GM12878 (cell line): ENCODE measurements around the gene HMG20B. TPM values are rescaled to one million over a fixed set of nuclear protein-coding genes. Genes with fewer than 3 reads are reported as not detected.
A peak's percentile ranks its signal among the peaks of the same experiment; 100 is the strongest.

Source experiments
- ATAC-seq: fragments of 200-7000 bp; cut with Tn5 transposase; 3 replicates; pipeline ENCODE4 v1.9.1; 2020; ENCODE audit warnings: mild to moderate bottlenecking, moderate library complexity
- BruUV-seq: library from RNA; stranded (reverse); fragments of 400-500 nt; replicated peaks from 2 replicates; lab custom pipeline; 2021; lab: Mats Ljungman, UMichigan
- CTCF ChIA-PET: fragments of 300-600 bp; sonication (Branson Sonifier 250); formaldehyde crosslinking; extraction: SDS; loops from one replicate; lab custom pipeline; 2021; ENCODE audit warnings: inconsistent platforms; lab: Yijun Ruan, JAX
- POLR2A ChIA-PET: fragments of 350-600 bp; formaldehyde crosslinking; extraction: SDS; loops from one replicate; lab custom pipeline; 2021; ENCODE audit warnings: inconsistent platforms; lab: Charles Lee
- RAD21 ChIA-PET: fragments of 300-600 bp; sonication (Branson Sonifier 250); formaldehyde crosslinking; loops from one replicate; lab custom pipeline; 2023; ENCODE audit warnings: antibody characterized with exemption; ENCODE audit not compliant: unreplicated experiment; lab: Charles Lee
- SMC1A ChIA-PET: fragments of 300-600 bp; sonication (Branson Sonifier 250); formaldehyde crosslinking; loops from one replicate; lab custom pipeline; 2023; ENCODE audit not compliant: unreplicated experiment, uncharacterized antibody; lab: Charles Lee
- DNase-seq: peaks from one replicate; pipeline ENCODE4 v3.0.0-alpha.2; 2011; ENCODE audit warnings: low read depth, low spot score
- FAIRE-seq: peaks from 3 replicates; lab custom pipeline; 2011; peaks lifted over from hg19 to GRCh38; lab: Jason Lieb, UNC
- H2AFZ ChIP-seq: 2 replicates; pipeline ENCODE4 v1.6.0; 2011; ENCODE audit warnings: low read depth, low read length, control low read depth; ENCODE audit not compliant: control insufficient read depth
- H3K27ac ChIP-seq: 2 replicates; pipeline ENCODE4 v1.5.1; 2011; ENCODE audit warnings: control low read depth; ENCODE audit not compliant: control insufficient read depth, insufficient read depth
- H3K27me3 ChIP-seq, 2 experiments: replicated peaks in 1 of 2; 2 replicates each; pipeline versions ENCODE4 v1.6.0 to v1.6.1; 2011; ENCODE audit warnings: low read length in 1 of 2; ENCODE audit not compliant: control insufficient read depth in 2 of 2, insufficient read depth in 2 of 2
- H3K36me3 ChIP-seq, 2 experiments: 2 replicates each; pipeline ENCODE4 v1.5.1; 2011; ENCODE audit warnings: low read length in 1 of 2; ENCODE audit not compliant: control insufficient read depth in 2 of 2, insufficient read depth in 2 of 2
- H3K4me1 ChIP-seq: 2 replicates; pipeline ENCODE4 v1.6.1; 2011; ENCODE audit warnings: mild to moderate bottlenecking, low read length, moderate library complexity, mixed read lengths; ENCODE audit not compliant: control insufficient read depth, insufficient read depth
- H3K4me2 ChIP-seq: 2 replicates; pipeline ENCODE4 v1.6.0; 2011; ENCODE audit warnings: control low read depth; ENCODE audit not compliant: control insufficient read depth, insufficient read depth
- H3K4me3 ChIP-seq: fragments of 200-600 bp; sonication (generic); 2 replicates; pipeline ENCODE4 v1.5.1; 2016
- H3K79me2 ChIP-seq: 2 replicates; pipeline ENCODE4 v1.6.0; 2011; ENCODE audit warnings: low read length; ENCODE audit not compliant: control insufficient read depth, insufficient read depth
- H3K9ac ChIP-seq: 2 replicates; pipeline ENCODE4 v1.8.0; 2011; ENCODE audit warnings: low read length, control low read depth, mixed read lengths; ENCODE audit not compliant: control insufficient read depth, insufficient read depth
- H3K9me3 ChIP-seq: replicated peaks from 3 replicates; pipeline ENCODE4 v1.5.1; 2011; ENCODE audit warnings: mild to moderate bottlenecking, low read length; ENCODE audit not compliant: control insufficient read depth, insufficient read depth
- H4K20me1 ChIP-seq: 2 replicates; pipeline ENCODE4 v1.6.0; 2011; ENCODE audit not compliant: control insufficient read depth, insufficient read depth
- CREB1 ChIP-seq: IDR thresholded peaks from 2 replicates; pipeline ENCODE4 v1.6.1; 2012; ENCODE audit warnings: low read depth, mild to moderate bottlenecking, inconsistent platforms
- HDAC6 ChIP-seq: fragments of 200-600 bp; sonication (generic); IDR thresholded peaks from one replicate; pipeline ENCODE4 v1.8.0; 2017; ENCODE audit warnings: antibody characterized with exemption; ENCODE audit not compliant: unreplicated experiment
- POLR2A ChIP-seq: IDR thresholded peaks from 2 replicates; pipeline ENCODE4 v1.6.1; 2011; ENCODE audit warnings: low read depth, mild to moderate bottlenecking, low read length
- POLR2AphosphoS5 ChIP-seq: IDR thresholded peaks from 2 replicates; pipeline ENCODE4 v1.6.1; 2011; ENCODE audit warnings: mild to moderate bottlenecking, low read length, inconsistent platforms
- RAD21 ChIP-seq: IDR thresholded peaks from 2 replicates; pipeline ENCODE4 v1.6.1; 2011; ENCODE audit warnings: mild to moderate bottlenecking, low read depth, low read length, moderate library complexity; ENCODE audit not compliant: insufficient read depth
- SREBF1 ChIP-seq: IDR thresholded peaks from 2 replicates; pipeline ENCODE4 v1.6.1; 2012; ENCODE audit warnings: mild to moderate bottlenecking, low read length
- STAT1 ChIP-seq: fragments of 450-650 bp; conservative IDR thresholded peaks from 2 replicates; pipeline ENCODE4 v1.6.1; 2014; ENCODE audit warnings: antibody characterized with exemption, mild to moderate bottlenecking
- WGBS: methylation state at CpG from one replicate; pipeline ENCODE4 v1.1.6; 2016; ENCODE audit warnings: low lambda C conversion rate; ENCODE audit not compliant: insufficient replicate concordance, insufficient coverage; ENCODE audit errors: missing lambda C conversion rate; 5-methylcytosine and 5-hydroxymethylcytosine counted together
- in situ Hi-C: fragments of 300-500 bp; cut with MboI; formaldehyde crosslinking; loops from 9 replicates; pipeline ENCODE4 v1.14.3; 2018; ENCODE audit warnings: mixed read lengths
- intact Hi-C: fragments of 100-400 bp; cut with micrococcal nuclease; formaldehyde crosslinking; loops from one replicate; pipeline ENCODE4 v1.14.2; 2022; ENCODE audit not compliant: unreplicated experiment
- polyA plus RNA-seq, 11 experiments: library from polyadenylated mRNA; depleted of rRNA in 4 of 11; unstranded in 6 of 11; stranded (reverse) in 5 of 11; fragments of >200 nt; fragmentation: Nextera tagmentation in 4 of 11; fragmentation: Illumina TruSeq in 1 of 11; extraction: Ambion mirVana in 4 of 11; extraction: Trizol in 1 of 11; gene quantifications; 1 replicate in 1 of 11; 2 replicates in 10 of 11; pipeline versions ENCODE4 v1.2.1 to v1.2.3, GENCODE V29; 2011 to 2016; ENCODE audit warnings: inconsistent platforms in 2 of 11, missing spikeins in 2 of 11, low read depth in 1 of 11
- total RNA-seq, 4 experiments: library from RNA; depleted of rRNA in 3 of 4; stranded (reverse); fragments of >200 nt in 3 of 4; fragmentation: Illumina TruSeq in 1 of 4; extraction: Trizol in 1 of 4; gene quantifications; 2 replicates each; pipeline versions ENCODE4 v1.2.1 to v1.2.3, GENCODE V29; 2013 to 2021
- TF ChIP-seq, protein P1 (sequence below): IDR thresholded peaks from 2 replicates; pipeline ENCODE4 v1.6.1; 2011; ENCODE audit warnings: borderline replicate concordance, low read depth, mild to moderate bottlenecking, moderate library complexity, low read length; ENCODE audit not compliant: insufficient read depth, poor library complexity, severe bottlenecking

Gene HMG20B
- total and polyA plus RNA-seq, 10 of the 15 experiments (the other 5 are each of a cell fraction or from before 2014, with no cell fraction given), result 0.37 to 92.7 (median 47.0) TPM

DNA sequence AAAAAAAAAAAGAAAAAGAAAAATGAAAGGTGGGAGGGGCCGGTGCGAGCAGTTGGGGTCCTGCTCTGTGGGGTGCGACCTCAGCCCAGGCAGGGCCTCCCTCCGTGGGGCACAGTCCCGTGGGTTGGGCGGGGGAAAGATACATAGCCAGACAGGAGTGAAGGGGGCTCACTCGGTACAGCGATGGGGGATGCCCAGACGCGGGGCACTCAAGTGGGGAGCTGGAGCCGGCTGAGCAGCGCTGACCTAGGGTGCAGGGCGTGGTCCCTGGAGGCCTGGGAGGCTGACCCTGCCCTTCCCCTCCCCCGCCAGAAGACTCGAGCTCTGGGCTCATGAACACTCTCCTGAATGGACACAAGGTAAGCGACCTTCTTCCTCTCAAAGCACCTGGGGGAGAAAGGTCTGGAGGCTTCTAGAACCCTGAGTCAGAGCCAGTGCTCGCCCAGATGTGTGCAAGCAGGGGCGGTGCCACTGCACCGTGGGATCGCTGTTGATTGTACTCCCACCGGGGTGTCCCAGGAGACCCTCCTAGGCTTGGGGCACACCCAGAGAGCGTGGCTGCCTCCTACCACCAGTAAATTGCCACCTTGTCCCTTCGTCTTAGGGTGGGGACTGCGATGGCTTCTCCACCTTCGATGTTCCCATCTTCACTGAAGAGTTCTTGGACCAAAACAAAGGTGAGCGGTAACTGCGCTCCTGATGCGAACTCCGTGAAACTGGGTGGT, 3.4 kb downstream of the HMG20B start:
- in situ Hi-C loops, result no loop called here
- intact Hi-C loops, result no loop called here
- ATAC-seq (no peak), DNase-seq (no peak), FAIRE-seq (no peak)
- H3K79me2 ChIP-seq, result peaks cover 3% of the 10 kb centered on the region
- ChIA-PET CTCF (interaction anchor here (0.8 to 1.0 kb wide), 2 partner anchors 9 to 271 kb away, joined by 3 to 4 read pairs; partner anchors contain the start of gene GIPC3), SMC1A (no interaction called here), POLR2A (no interaction called here), RAD21 (no interaction called here)
- no peak overlapping the region for H2AFZ ChIP-seq
- H3K27ac ChIP-seq, result no peak overlapping the region
- H4K20me1 ChIP-seq, result no peaks in the 10 kb centered on the region
- peaks cover 3% of the 10 kb centered on the region for H3K4me1 ChIP-seq
- no peaks in the 10 kb centered on the region for H3K9me3 ChIP-seq
- no peak overlapping the region for H3K4me2 ChIP-seq
- no peaks in the 10 kb centered on the region for H3K27me3 ChIP-seq
- WGBS, result 91% methylated on average over 26 of the region's 29 CpGs
- no peak for TF ChIP-seq RAD21
- peak; percentile 21; the same call in 1 of the 2 replicates for TF ChIP-seq POLR2AphosphoS5
- no peak overlapping the region for H3K4me3 ChIP-seq
- no TSS peak for BruUV-seq
- H3K9ac ChIP-seq, result no peak overlapping the region
- no peaks in the 10 kb centered on the region; a peak in 2 of 4 replicates for H3K36me3 ChIP-seq

DNA sequence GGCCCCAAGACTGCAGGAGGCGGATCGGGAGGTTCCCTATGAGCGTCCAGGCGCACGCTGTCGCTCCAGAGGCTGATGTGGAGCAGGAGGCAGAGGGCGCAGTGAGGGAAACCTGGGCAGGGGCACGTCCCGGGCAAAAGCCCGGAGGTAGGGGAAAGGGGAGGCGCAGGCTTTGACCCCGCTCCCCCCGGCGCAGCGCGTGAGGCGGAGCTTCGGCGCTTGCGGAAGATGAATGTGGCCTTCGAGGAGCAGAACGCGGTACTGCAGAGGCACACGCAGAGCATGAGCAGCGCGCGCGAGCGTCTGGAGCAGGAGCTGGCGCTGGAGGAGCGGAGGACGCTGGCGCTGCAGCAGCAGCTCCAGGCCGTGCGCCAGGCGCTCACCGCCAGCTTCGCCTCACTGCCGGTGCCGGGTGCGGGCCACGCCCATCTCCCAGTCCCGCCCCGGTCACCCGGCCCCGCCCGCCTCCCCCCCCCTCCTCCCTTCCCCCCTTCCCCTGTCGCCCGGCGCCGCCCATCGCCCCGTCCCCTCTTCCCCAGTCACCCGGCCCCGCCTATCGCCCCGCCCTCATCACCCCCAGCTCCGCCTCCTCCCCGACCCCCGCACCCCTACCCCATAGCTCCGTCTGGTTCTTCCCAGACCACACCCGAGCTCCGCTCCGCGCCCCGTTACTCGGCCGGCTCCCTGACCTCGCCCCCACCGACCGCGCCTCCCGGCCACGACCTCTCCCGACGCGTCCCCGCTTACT, 4.1 kb downstream of the HMG20B start:
- H3K27ac ChIP-seq, result no peak overlapping the region
- DNase-seq, result no peak
- ChIA-PET POLR2A (no interaction called here), RAD21 (no interaction called here), CTCF (no interaction called here), SMC1A (no interaction called here)
- BruUV-seq, result no TSS peak
- FAIRE-seq, result no peak
- H3K79me2 ChIP-seq, result peaks cover 3% of the 10 kb centered on the region
- no peak for TF ChIP-seq STAT1
- no peak for TF ChIP-seq CREB1
- TF ChIP-seq, protein P1, sequence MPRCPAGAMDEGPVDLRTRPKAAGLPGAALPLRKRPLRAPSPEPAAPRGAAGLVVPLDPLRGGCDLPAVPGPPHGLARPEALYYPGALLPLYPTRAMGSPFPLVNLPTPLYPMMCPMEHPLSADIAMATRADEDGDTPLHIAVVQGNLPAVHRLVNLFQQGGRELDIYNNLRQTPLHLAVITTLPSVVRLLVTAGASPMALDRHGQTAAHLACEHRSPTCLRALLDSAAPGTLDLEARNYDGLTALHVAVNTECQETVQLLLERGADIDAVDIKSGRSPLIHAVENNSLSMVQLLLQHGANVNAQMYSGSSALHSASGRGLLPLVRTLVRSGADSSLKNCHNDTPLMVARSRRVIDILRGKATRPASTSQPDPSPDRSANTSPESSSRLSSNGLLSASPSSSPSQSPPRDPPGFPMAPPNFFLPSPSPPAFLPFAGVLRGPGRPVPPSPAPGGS, result peak; percentile 12
- peak; percentile 26; the same call in 1 of the 2 replicates for TF ChIP-seq POLR2A
- TF ChIP-seq SREBF1, result no peak
- no peak for TF ChIP-seq HDAC6
- H3K36me3 ChIP-seq, result no peaks in the 10 kb centered on the region; a peak in 2 of 4 replicates
- no peak overlapping the region for H2AFZ ChIP-seq
- intact Hi-C loops (no loop called here), in situ Hi-C loops (no loop called here)
- no peak overlapping the region for H3K4me2 ChIP-seq
- no peak overlapping the region for H3K9ac ChIP-seq
- no peaks in the 10 kb centered on the region for H3K9me3 ChIP-seq
- no peak for ATAC-seq
- no peak overlapping the region for H3K4me3 ChIP-seq
- H3K27me3 ChIP-seq, result no peaks in the 10 kb centered on the region
- H3K4me1 ChIP-seq, result peaks cover 3% of the 10 kb centered on the region
- H4K20me1 ChIP-seq, result no peaks in the 10 kb centered on the region
- WGBS, result over 99% methylated on average over 25 of the region's 78 CpGs
